C4-2B (cell line): ENCODE measurements around the gene CFAP53.

Experiments
- H3K27ac ChIP-seq: fragments of 450-650 bp; 2 replicates; pipeline ENCODE4 v1.5.1; 2017
- ZFX ChIP-seq: fragments of 450-650 bp; IDR thresholded peaks from 2 replicates; pipeline ENCODE4 v1.6.1; 2017
- TF ChIP-seq, protein P1 (sequence below): fragments of 450-650 bp; conservative IDR thresholded peaks from 2 replicates; pipeline ENCODE4 v1.5.1; 2017; ENCODE audit warnings: mild to moderate bottlenecking

Gene CFAP53

DNA sequence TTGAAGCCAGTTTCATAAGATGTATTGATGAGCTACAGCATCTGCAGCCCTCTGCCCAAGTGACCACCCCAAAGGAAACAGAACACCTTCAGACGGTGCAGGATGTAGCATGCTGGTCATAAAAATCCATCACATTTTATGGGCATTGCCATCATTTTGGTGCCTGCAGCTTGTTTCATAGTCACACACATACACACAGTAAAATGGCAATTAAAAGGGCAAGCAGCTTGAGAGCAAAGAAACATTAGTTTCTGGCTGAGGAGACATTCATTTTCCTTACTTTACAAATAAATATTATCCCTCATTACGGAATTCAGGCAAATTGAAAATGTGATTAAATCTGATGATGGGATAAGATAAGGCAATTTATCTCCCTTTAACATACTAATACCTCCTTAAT, 84.7 kb downstream of the CFAP53 start:
- TF ChIP-seq, protein P1, sequence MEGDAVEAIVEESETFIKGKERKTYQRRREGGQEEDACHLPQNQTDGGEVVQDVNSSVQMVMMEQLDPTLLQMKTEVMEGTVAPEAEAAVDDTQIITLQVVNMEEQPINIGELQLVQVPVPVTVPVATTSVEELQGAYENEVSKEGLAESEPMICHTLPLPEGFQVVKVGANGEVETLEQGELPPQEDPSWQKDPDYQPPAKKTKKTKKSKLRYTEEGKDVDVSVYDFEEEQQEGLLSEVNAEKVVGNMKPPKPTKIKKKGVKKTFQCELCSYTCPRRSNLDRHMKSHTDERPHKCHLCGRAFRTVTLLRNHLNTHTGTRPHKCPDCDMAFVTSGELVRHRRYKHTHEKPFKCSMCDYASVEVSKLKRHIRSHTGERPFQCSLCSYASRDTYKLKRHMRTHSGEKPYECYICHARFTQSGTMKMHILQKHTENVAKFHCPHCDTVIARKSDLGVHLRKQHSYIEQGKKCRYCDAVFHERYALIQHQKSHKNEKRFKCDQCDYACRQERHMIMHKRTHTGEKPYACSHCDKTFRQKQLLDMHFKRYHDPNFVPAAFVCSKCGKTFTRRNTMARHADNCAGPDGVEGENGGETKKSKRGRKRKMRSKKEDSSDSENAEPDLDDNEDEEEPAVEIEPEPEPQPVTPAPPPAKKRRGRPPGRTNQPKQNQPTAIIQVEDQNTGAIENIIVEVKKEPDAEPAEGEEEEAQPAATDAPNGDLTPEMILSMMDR = no peak
- no peak for TF ChIP-seq ZFX
- H3K27ac ChIP-seq = no peak overlapping the region

- no peak overlapping the region for H3K27ac ChIP-seq
These were observed 86.8 kb downstream of the CFAP53 start for GRCh38 chr18:50179465-50179864.

GRCh38 chr18:50177294-50177992, 88.9 kb downstream of the CFAP53 start:
- no peak overlapping the region for H3K27ac ChIP-seq

More at GRCh38 chr18:50179465-50179864, 86.8 kb downstream of the CFAP53 start:
- no peak for TF ChIP-seq ZFX
- TF ChIP-seq, protein P1 = no peak

More at GRCh38 chr18:50177294-50177992, 88.9 kb downstream of the CFAP53 start:
- no peak for TF ChIP-seq ZFX
- TF ChIP-seq, protein P1 = no peak
